GM10266 (cell line): ENCODE measurements around the gene CPA3.

Experiments used
- DNase-seq: peaks from one replicate; pipeline ENCODE4 v3.0.0; 2012; ENCODE audit errors: extremely low spot score
- CTCF ChIP-seq: IDR thresholded peaks from 2 replicates; pipeline ENCODE4 v1.5.1; 2012; ENCODE audit warnings: mild to moderate bottlenecking, low read depth; ENCODE audit not compliant: control insufficient read depth, insufficient read depth; ENCODE audit errors: missing control alignments

The CPA3 gene

GRCh38 chr3:148943506-148944205, 78.6 kb downstream of the CPA3 start:
- TF ChIP-seq CTCF, result peak; percentile 71
- DNase-seq, result peak; percentile 66

GRCh38 chr3:148945116-148945515, 80.0 kb downstream of the CPA3 start:
- no peak for DNase-seq
- TF ChIP-seq CTCF, result no peak
